RWPE2 (cell line): ENCODE data around the gene PTGER1.

ENCODE experiments used
- ATAC-seq: fragments of 200-7000 bp; cut with Tn5 transposase; 3 replicates; pipeline ENCODE4 v1.9.1; 2021; ENCODE audit warnings: low read depth
- DNase-seq: peaks from one replicate; pipeline ENCODE4 v3.0.0-alpha.2; 2020; ENCODE audit warnings: low spot score
- H3K27ac ChIP-seq: fragments of 450-650 bp; 2 replicates; pipeline ENCODE4 v1.5.1; 2017; ENCODE audit warnings: mild to moderate bottlenecking; ENCODE audit not compliant: poor library complexity, severe bottlenecking
- H3K27me3 ChIP-seq: fragments of 250-450 bp; sonication (Bioruptor Pico); 2 replicates; pipeline ENCODE4 v1.5.1; 2021; ENCODE audit warnings: mild to moderate bottlenecking, moderate library complexity; ENCODE audit not compliant: insufficient read depth, poor library complexity, severe bottlenecking
- H3K36me3 ChIP-seq: fragments of 250-450 bp; sonication (Bioruptor Pico); 2 replicates; pipeline ENCODE4 v1.5.1; 2020; ENCODE audit warnings: low read depth, mild to moderate bottlenecking, moderate library complexity
- H3K4me1 ChIP-seq: fragments of 250-450 bp; sonication (Bioruptor Pico); 2 replicates; pipeline ENCODE4 v1.5.1; 2021; ENCODE audit warnings: mild to moderate bottlenecking, moderate library complexity; ENCODE audit not compliant: insufficient read depth, poor library complexity, severe bottlenecking
- H3K4me3 ChIP-seq: fragments of 250-450 bp; sonication (Bioruptor Pico); 2 replicates; pipeline ENCODE4 v1.5.1; 2021; ENCODE audit warnings: mild to moderate bottlenecking, moderate library complexity; ENCODE audit not compliant: severe bottlenecking
- H3K9me3 ChIP-seq: fragments of 250-450 bp; sonication (Bioruptor Pico); 2 replicates; pipeline ENCODE4 v1.5.1; 2021; ENCODE audit warnings: mild to moderate bottlenecking, moderate library complexity; ENCODE audit not compliant: severe bottlenecking
- CTCF ChIP-seq: fragments of 450-650 bp; IDR thresholded peaks from one replicate; pipeline ENCODE4 v1.5.1; 2017; ENCODE audit warnings: mild to moderate bottlenecking, moderate library complexity; ENCODE audit not compliant: poor library complexity, severe bottlenecking

PTGER1 gene

DNA sequence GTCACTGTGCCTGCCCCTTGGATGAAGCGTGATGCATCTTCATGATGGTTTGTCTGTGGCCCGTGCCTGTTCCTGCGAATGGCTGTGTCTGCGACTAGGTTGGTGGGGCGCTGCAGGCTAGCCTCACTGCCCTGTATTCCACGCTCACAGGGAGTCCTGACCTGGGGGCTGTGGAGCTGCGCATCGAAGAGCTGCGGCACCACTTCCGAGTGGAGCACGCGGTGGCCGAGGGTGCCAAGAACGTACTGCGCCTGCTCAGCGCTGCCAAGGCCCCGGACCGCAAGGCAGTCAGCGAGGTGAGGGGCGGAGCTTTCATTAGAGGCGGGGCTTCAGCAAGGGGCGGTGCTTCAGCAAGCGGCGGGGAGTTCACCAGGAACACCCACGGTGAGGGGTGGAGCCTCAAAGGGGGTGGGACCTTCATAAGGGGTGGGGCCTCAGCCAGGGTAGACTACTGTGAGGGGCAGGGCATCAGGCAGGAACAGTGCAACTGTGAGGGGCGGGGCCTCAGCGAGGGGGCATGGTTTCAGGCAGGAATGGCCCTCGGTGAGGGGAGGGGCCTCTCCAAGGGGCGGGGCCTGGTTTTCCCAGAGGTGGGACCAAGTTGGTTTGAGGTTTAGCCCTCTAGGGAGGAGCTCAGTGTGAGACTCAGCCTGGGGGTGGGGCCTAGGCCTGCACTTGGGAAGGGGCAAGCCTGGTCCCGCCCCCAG is 24.8 kb downstream of the PTGER1 start:
- TF ChIP-seq CTCF = no peak
- Histone ChIP-seq H3K9me3 (no peaks in the 10 kb centered on the region), H3K27ac (no peak overlapping the region), H3K27me3 (no peaks in the 10 kb centered on the region), H3K4me3 (no peak overlapping the region), H3K36me3 (peaks cover 49% of the 10 kb centered on the region), H3K4me1 (no peaks in the 10 kb centered on the region)
- DNase-seq (peak; percentile 75), ATAC-seq (peak; percentile 75)

DNA sequence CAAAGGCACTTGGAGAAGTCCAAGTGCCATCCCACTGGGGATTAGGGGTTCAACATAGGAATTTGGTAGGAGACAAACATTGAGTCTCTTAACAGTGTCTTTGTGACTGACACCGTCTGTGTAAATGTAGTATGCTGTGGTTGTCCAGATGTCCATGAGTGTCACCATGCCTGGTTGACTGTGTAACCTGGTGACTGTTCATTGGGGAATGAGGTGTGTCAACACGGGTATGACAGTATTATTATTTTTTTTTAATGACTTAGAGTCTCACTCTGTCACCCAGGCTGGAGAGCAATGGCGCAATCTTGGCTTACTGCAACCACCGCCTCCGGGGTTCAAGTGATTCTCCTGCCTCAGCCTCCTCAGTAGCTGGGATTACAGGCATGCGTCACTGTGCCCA is 25.8 kb downstream of the PTGER1 start:
- ATAC-seq (no peak), DNase-seq (no peak)
- H3K36me3 ChIP-seq = peaks cover 58% of the 10 kb centered on the region
- no peak overlapping the region for H3K27ac ChIP-seq
- no peaks in the 10 kb centered on the region for H3K9me3 ChIP-seq
- no peak for TF ChIP-seq CTCF
- H3K27me3 ChIP-seq = no peaks in the 10 kb centered on the region
- H3K4me1 ChIP-seq = no peaks in the 10 kb centered on the region
- no peak overlapping the region for H3K4me3 ChIP-seq

- Histone ChIP-seq H3K4me3 (no peak overlapping the region), H3K27me3 (no peaks in the 10 kb centered on the region), H3K9me3 (no peaks in the 10 kb centered on the region), H3K36me3 (peaks cover 72% of the 10 kb centered on the region), H3K4me1 (no peaks in the 10 kb centered on the region), H3K27ac (no peak overlapping the region)
- no peak for TF ChIP-seq CTCF
- DNase-seq (no peak), ATAC-seq (no peak)
Observed at GRCh38 chr19:14446336-14447036, 28.7 kb downstream of the PTGER1 start.

- Histone ChIP-seq H3K4me1 (no peaks in the 10 kb centered on the region), H3K9me3 (no peaks in the 10 kb centered on the region), H3K36me3 (peaks cover 56% of the 10 kb centered on the region), H3K27me3 (no peaks in the 10 kb centered on the region), H3K4me3 (no peak overlapping the region), H3K27ac (no peak overlapping the region)
- no peak for TF ChIP-seq CTCF
- DNase-seq = no peak
- ATAC-seq = no peak
Observed at GRCh38 chr19:14443632-14444216, 31.4 kb downstream of the PTGER1 start.
